Right atrium auricular region (tissue), 2 donors: ENCODE data around the gene ZDHHC16. TPM values are rescaled to one million over a fixed set of nuclear protein-coding genes. Genes with fewer than 3 reads are reported as not detected.

Experiments used
- DNase-seq: peaks from one replicate; pipeline ENCODE4 v3.0.0-alpha.2; 2019; ENCODE audit warnings: low spot score
- H3K27ac ChIP-seq, 2 donors: fragments of 200-600 bp; sonication (generic); 1 replicate in 1 of 2; 2 replicates in 1 of 2; pipeline ENCODE4 v1.5.1; 2016 to 2019
- H3K27me3 ChIP-seq, 2 donors: fragments of 200-600 bp; sonication (generic); one replicate each; pipeline versions ENCODE4 v1.5.1 to v1.6.0; 2017 to 2019
- H3K36me3 ChIP-seq: fragments of 200-600 bp; sonication (generic); one replicate; pipeline ENCODE4 v1.5.1; 2016
- H3K4me1 ChIP-seq, 2 donors: fragments of 200-600 bp; sonication (generic); one replicate each; pipeline versions ENCODE4 v1.5.1 to v1.6.0; 2017 to 2019
- H3K4me3 ChIP-seq, 2 donors: fragments of 200-600 bp; sonication (generic); 1 replicate in 1 of 2; 2 replicates in 1 of 2; pipeline ENCODE4 v1.5.1; 2017 to 2019; ENCODE audit warnings: mild to moderate bottlenecking in 1 of 2, moderate library complexity in 1 of 2
- H3K9me3 ChIP-seq, 2 donors: fragments of 200-600 bp; sonication (generic); one replicate each; pipeline ENCODE4 v1.5.1; 2019
- total RNA-seq, 2 donors: library from RNA; depleted of rRNA; stranded (reverse); fragments of >200 nt; gene quantifications; one replicate each; pipeline ENCODE4 v1.1.0, GENCODE V29; 2016
- TF ChIP-seq, protein P1 (sequence below), 2 donors: fragments of 200-600 bp; sonication (generic); IDR thresholded peaks; one replicate each; pipeline ENCODE4 v1.5.1; 2019; ENCODE audit warnings: antibody characterized with exemption in 2 of 2

Gene ZDHHC16
- total RNA-seq, 2 donors from 2014 or later: 28.2 to 39.0 TPM

GRCh38 chr10:97483506-97483905 lies 37.5 kb downstream of the ZDHHC16 start:
- Histone ChIP-seq H3K36me3 (peaks cover 37% of the 10 kb centered on the region), H3K9me3 (no peaks in the 10 kb centered on the region), H3K4me1 (peaks cover 0 to 5% of the 10 kb centered on the region in 2 donors), H3K4me3 (no peak overlapping the region), H3K27ac (no peak overlapping the region), H3K27me3 (no peaks in the 10 kb centered on the region)
- no peak for DNase-seq
- TF ChIP-seq, protein P1, sequence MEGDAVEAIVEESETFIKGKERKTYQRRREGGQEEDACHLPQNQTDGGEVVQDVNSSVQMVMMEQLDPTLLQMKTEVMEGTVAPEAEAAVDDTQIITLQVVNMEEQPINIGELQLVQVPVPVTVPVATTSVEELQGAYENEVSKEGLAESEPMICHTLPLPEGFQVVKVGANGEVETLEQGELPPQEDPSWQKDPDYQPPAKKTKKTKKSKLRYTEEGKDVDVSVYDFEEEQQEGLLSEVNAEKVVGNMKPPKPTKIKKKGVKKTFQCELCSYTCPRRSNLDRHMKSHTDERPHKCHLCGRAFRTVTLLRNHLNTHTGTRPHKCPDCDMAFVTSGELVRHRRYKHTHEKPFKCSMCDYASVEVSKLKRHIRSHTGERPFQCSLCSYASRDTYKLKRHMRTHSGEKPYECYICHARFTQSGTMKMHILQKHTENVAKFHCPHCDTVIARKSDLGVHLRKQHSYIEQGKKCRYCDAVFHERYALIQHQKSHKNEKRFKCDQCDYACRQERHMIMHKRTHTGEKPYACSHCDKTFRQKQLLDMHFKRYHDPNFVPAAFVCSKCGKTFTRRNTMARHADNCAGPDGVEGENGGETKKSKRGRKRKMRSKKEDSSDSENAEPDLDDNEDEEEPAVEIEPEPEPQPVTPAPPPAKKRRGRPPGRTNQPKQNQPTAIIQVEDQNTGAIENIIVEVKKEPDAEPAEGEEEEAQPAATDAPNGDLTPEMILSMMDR (IDR thresholded peaks at IDR 0.05): no peak

- Histone ChIP-seq H3K9me3 (no peaks in the 10 kb centered on the region), H3K4me1 (peaks cover 0 to 7% of the 10 kb centered on the region in 2 donors), H3K36me3 (peaks cover 32% of the 10 kb centered on the region), H3K27ac (no peak overlapping the region), H3K27me3 (no peaks in the 10 kb centered on the region), H3K4me3 (no peak overlapping the region)
- TF ChIP-seq, protein P1 (IDR thresholded peaks at IDR 0.05): no peak
- no peak for DNase-seq
These were observed 37.9 kb downstream of the ZDHHC16 start for GRCh38 chr10:97483921-97484320.

DNA sequence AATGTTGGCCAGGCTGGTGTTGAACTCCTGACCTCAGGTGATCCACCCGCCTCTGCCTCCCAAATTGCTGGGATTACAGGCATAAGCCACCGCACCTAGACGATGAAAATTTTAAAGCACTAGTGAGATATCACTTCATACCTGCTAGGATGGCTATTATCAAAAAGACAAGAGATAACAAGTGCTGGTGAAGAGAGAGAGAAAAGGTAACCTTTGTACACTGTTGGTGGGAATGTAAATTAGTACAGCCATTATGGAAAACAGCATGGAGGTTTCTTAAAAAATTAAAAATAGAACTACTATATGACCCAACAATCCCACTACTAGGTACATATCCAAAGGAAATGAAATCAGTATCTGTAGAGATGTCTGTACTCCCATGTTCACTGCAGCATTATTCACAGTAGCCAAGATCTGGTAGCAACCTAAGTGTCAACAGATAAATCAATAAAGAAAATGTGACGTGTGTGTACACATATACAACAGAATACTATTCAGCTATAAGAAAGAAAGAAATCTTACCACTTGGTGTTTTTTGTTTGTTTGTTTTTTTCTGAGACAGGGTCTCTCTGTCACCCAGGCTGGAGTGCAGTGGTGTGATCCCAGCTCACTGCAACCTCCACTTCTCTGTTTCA lies 39.8 kb downstream of the ZDHHC16 start:
- Histone ChIP-seq H3K27ac (no peak overlapping the region), H3K36me3 (peaks cover 14% of the 10 kb centered on the region), H3K27me3 (no peaks in the 10 kb centered on the region), H3K9me3 (no peaks in the 10 kb centered on the region), H3K4me1 (peaks cover 0 to 25% of the 10 kb centered on the region in 2 donors), H3K4me3 (no peak overlapping the region)
- TF ChIP-seq, protein P1 (IDR thresholded peaks at IDR 0.05): no peak
- DNase-seq: no peak

- peaks cover 0 to 55% of the 10 kb centered on the region in 2 donors for H3K4me1 ChIP-seq
- H3K4me3 ChIP-seq: no peak overlapping the region
- peak; percentile 52 for DNase-seq
- H3K27me3 ChIP-seq: no peaks in the 10 kb centered on the region
- H3K27ac ChIP-seq: peak overlapping the region; percentile 67 to 73
- H3K36me3 ChIP-seq: no peaks in the 10 kb centered on the region
- TF ChIP-seq, protein P1 (IDR thresholded peaks at IDR 0.05): no peak
- no peaks in the 10 kb centered on the region for H3K9me3 ChIP-seq
These were observed 44.6 kb downstream of the ZDHHC16 start for GRCh38 chr10:97490592-97490991.

DNA sequence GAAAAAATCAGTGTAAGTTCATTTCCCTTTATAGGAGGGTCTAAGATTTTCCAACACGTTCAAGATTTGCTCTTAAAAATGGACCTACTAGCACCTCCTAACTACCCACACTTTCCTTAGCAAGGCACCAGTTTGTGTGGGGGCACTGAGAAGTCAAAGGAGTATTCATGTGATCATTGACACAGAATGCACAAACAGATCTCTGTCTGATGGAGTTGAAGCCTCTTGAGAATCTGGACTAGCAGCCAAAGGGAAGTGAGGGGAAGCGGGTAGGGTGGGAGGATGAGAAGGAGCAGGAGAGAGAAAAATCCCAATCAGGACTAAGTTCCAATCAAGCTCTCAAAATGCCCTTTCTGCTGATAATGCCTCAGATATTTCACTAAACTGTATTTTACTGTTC lies 48.2 kb downstream of the ZDHHC16 start:
- no peaks in the 10 kb centered on the region for H3K36me3 ChIP-seq
- peaks cover 0 to 61% of the 10 kb centered on the region in 2 donors for H3K4me1 ChIP-seq
- no peaks in the 10 kb centered on the region for H3K9me3 ChIP-seq
- no peaks in the 10 kb centered on the region for H3K27me3 ChIP-seq
- TF ChIP-seq, protein P1 (IDR thresholded peaks at IDR 0.05): no peak
- H3K27ac ChIP-seq: peak overlapping the region; percentile 57 to 59
- no peak overlapping the region for H3K4me3 ChIP-seq
- no peak for DNase-seq
